K562 (cell line): ENCODE results near the gene HNRNPH3. TPM values are rescaled to one million over a fixed set of nuclear protein-coding genes. Genes with fewer than 3 reads are reported as not detected.

Experiments used
- ARID2 ChIP-seq: fragments of 450-650 bp; IDR thresholded peaks from 2 replicates; pipeline ENCODE4 v1.6.1; 2017; ENCODE audit warnings: antibody characterized with exemption, mild to moderate bottlenecking
- GTF2F1 ChIP-seq: IDR thresholded peaks from 2 replicates; pipeline ENCODE4 v1.6.1; 2011; ENCODE audit warnings: low read depth, low read length, improper control_type of control experiment
- HOXB6 ChIP-seq: fragments of 250-450 bp; sonication (Bioruptor Pico); IDR thresholded peaks from 2 replicates; pipeline ENCODE4 v1.5.1; 2022; ENCODE audit warnings: mild to moderate bottlenecking, borderline replicate concordance
- KLF6 ChIP-seq: fragments of 250-450 bp; sonication (Bioruptor Pico); IDR thresholded peaks from 2 replicates; pipeline ENCODE4 v1.4.0; 2020; ENCODE audit warnings: mild to moderate bottlenecking, moderate library complexity, borderline replicate concordance
- LARP7 ChIP-seq: fragments of 450-650 bp; IDR thresholded peaks from 2 replicates; pipeline ENCODE4 v1.6.1; 2016
- PATZ1 ChIP-seq: fragments of 250-450 bp; sonication (Bioruptor Pico); IDR thresholded peaks from 2 replicates; pipeline ENCODE4 v1.5.0; 2020; ENCODE audit warnings: mild to moderate bottlenecking, borderline replicate concordance
- POLR2AphosphoS5 ChIP-seq: IDR thresholded peaks from 2 replicates; pipeline ENCODE4 v1.6.1; 2011; ENCODE audit warnings: mild to moderate bottlenecking, low read depth, low read length, moderate library complexity; ENCODE audit not compliant: control insufficient read depth, insufficient read depth
- RBM22 ChIP-seq: fragments of 200-400 bp; formaldehyde crosslinking; IDR thresholded peaks from 2 replicates; pipeline ENCODE4 v1.6.1; 2018; ENCODE audit warnings: low read length, low read depth; ENCODE audit not compliant: poor library complexity, severe bottlenecking
- SETDB1 ChIP-seq: IDR thresholded peaks from one replicate; pipeline ENCODE4 v1.6.1; 2012; ENCODE audit warnings: low read length, control low read depth, inconsistent platforms
- SMAD1 ChIP-seq: fragments of 150-350 bp; IDR thresholded peaks from 2 replicates; pipeline ENCODE4 v1.6.1; 2014; ENCODE audit warnings: low read length, low read depth; ENCODE audit not compliant: partially characterized antibody
- TAF9B ChIP-seq: fragments of 450-650 bp; IDR thresholded peaks from 2 replicates; pipeline ENCODE4 v1.6.1; 2018; ENCODE audit warnings: mild to moderate bottlenecking; ENCODE audit not compliant: partially characterized antibody
- TCF7 ChIP-seq: sonication (generic); IDR thresholded peaks from 2 replicates; pipeline ENCODE4 v1.6.1; 2016; ENCODE audit warnings: antibody characterized with exemption, borderline replicate concordance
- TRIM28 ChIP-seq: fragments of 450-650 bp; IDR thresholded peaks from 2 replicates; pipeline ENCODE4 v1.6.1; 2017
- ZNF212 ChIP-seq: fragments of 450-650 bp; formaldehyde crosslinking; IDR thresholded peaks from 2 replicates; pipeline ENCODE4 v1.4.0; 2020; ENCODE audit warnings: mild to moderate bottlenecking
- ZNF511 ChIP-seq: sonication (generic); formaldehyde crosslinking; IDR thresholded peaks from 2 replicates; pipeline ENCODE4 v1.8.0; 2022; ENCODE audit warnings: mild to moderate bottlenecking, missing genetic modification reagents
- ZNF785 ChIP-seq: fragments of 250-450 bp; sonication (Bioruptor Pico); IDR thresholded peaks from 2 replicates; pipeline ENCODE4 v1.4.0; 2020; ENCODE audit warnings: mild to moderate bottlenecking
- polyA plus RNA-seq, 8 experiments: library from polyadenylated mRNA; depleted of rRNA in 4 of 8; stranded (reverse) in 5 of 8; unstranded in 3 of 8; fragments of >200 nt; fragmentation: Nextera tagmentation in 2 of 8; fragmentation: Illumina TruSeq in 1 of 8; extraction: Ambion mirVana in 2 of 8; extraction: Trizol in 1 of 8; gene quantifications; 2 replicates each; pipeline versions ENCODE4 v1.2.1 to v1.2.3, GENCODE V29; 2011 to 2014; ENCODE audit warnings: inconsistent platforms in 1 of 8, missing spikeins in 1 of 8
- total RNA-seq, 7 experiments: library from RNA; depleted of rRNA in 6 of 7; stranded (reverse); fragments of >200 nt in 6 of 7; fragmentation: Illumina TruSeq in 2 of 7; extraction: Trizol in 2 of 7; gene quantifications; 2 replicates each; pipeline versions ENCODE4 v1.2.1 to v1.2.3, GENCODE V29; 2011 to 2021; ENCODE audit warnings: low replicate concordance in 1 of 7
- TF ChIP-seq, protein P1 (sequence below): fragments of 450-650 bp; formaldehyde crosslinking; IDR thresholded peaks from 2 replicates; pipeline ENCODE4 v1.4.0; 2022; ENCODE audit warnings: mild to moderate bottlenecking, moderate library complexity
- TF ChIP-seq, protein P2 (sequence below): fragments of 150-350 bp; conservative IDR thresholded peaks from 2 replicates; pipeline ENCODE4 v1.6.1; 2014; ENCODE audit warnings: low read length

The HNRNPH3 gene
- total and polyA plus RNA-seq, 9 of the 15 experiments (the other 6 are each of a cell fraction or from before 2014, with no cell fraction given) = 52.8 to 562 (median 152) TPM

DNA sequence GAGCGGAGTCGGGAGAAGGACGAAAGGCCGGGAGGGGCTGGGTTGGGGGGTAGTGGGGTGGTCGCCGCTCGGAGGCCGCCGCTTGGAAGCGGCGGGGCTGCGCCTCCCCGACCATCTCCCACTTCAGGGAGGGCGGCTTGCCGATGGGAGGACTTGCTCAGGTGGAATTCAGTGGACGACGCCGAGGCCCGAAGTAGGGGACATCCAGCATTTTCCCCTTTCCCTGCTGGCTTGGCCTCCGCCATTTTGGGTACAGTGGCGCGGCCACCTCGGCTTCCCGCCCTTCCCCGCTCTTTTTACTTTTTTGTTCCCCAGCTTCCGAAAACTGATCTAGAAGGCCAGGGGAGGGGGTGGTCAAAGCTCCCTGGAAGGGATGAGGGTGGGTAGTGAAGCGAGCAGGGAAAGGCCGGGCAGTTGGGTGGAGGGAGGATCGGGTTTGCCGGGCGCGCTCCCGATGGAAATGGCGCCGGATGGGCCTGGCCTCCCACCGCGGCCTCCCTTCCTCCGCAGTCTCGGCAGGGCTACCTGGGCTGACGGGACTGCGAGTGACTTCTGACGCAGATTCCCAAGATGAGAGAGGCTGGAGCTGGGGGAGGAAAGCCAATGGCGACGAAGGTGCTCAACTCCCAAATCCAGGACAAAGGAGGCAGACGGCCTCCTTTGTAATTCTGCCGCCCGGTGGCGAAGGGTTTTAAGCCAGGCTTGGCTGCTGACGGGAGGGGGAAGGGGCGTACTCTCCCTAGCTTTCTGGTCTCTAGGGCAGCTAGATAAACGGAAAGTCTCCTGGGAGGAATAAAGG is 594 bp downstream of the HNRNPH3 start, which contains the start of gene PBLD (continued):
- TF ChIP-seq PATZ1 (CRISPR knock-in tag) = no peak
- TF ChIP-seq, protein P1, sequence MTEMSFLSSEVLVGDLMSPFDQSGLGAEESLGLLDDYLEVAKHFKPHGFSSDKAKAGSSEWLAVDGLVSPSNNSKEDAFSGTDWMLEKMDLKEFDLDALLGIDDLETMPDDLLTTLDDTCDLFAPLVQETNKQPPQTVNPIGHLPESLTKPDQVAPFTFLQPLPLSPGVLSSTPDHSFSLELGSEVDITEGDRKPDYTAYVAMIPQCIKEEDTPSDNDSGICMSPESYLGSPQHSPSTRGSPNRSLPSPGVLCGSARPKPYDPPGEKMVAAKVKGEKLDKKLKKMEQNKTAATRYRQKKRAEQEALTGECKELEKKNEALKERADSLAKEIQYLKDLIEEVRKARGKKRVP (CRISPR knock-in tag) = peak; percentile 51; the same call in 1 of the 2 replicates
- TF ChIP-seq ARID2 = no peak; the same call in 1 of the 2 replicates
- peak; percentile 86 for TF ChIP-seq TRIM28
- TF ChIP-seq TAF9B = peak; percentile 60
- peak; percentile 80 for TF ChIP-seq POLR2AphosphoS5
- TF ChIP-seq RBM22 = peak; percentile 95
- TF ChIP-seq GTF2F1 = peak; percentile 35; the same call in 1 of the 2 replicates
- TF ChIP-seq ZNF785 (CRISPR knock-in tag) = no peak
- 0 out of 2 replicates have a peak, but pooled peaks have one; percentile 15 for TF ChIP-seq ZNF212 (CRISPR knock-in tag)
- peak; percentile 66; the same call in 1 of the 2 replicates for TF ChIP-seq KLF6
- no peak for TF ChIP-seq LARP7
- TF ChIP-seq HOXB6 (CRISPR knock-in tag) = no peak
- no peak for TF ChIP-seq SETDB1
- TF ChIP-seq ZNF511 (CRISPR knock-in tag) = peak; percentile 86
- peak; percentile 60; the same call in 1 of the 2 replicates for TF ChIP-seq TCF7
- TF ChIP-seq, protein P2, sequence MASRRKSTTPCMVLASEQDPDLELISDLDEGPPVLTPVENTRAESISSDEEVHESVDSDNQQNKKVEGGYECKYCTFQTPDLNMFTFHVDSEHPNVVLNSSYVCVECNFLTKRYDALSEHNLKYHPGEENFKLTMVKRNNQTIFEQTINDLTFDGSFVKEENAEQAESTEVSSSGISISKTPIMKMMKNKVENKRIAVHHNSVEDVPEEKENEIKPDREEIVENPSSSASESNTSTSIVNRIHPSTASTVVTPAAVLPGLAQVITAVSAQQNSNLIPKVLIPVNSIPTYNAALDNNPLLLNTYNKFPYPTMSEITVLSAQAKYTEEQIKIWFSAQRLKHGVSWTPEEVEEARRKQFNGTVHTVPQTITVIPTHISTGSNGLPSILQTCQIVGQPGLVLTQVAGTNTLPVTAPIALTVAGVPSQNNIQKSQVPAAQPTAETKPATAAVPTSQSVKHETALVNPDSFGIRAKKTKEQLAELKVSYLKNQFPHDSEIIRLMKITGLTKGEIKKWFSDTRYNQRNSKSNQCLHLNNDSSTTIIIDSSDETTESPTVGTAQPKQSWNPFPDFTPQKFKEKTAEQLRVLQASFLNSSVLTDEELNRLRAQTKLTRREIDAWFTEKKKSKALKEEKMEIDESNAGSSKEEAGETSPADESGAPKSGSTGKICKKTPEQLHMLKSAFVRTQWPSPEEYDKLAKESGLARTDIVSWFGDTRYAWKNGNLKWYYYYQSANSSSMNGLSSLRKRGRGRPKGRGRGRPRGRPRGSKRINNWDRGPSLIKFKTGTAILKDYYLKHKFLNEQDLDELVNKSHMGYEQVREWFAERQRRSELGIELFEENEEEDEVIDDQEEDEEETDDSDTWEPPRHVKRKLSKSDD = no peak
- TF ChIP-seq SMAD1 = no peak
